T-helper 1 cell treated with Interleukin-12 subunit alpha and Interleukin-12 subunit beta and Interleukin-4 antibody, amounts not matched to agents 30 ng/mL and 1 ng/mL, for 36 hours (primary cell): Measurements from ENCODE around the gene CNOT6L. TPM values are rescaled to one million over a fixed set of nuclear protein-coding genes. Genes with fewer than 3 reads are reported as not detected.
"Not testable (repeated sequence)": the region's sequence is repeated elsewhere in the genome, so short reads cannot be mapped to it uniquely, and the experiment has no call there.

Source experiments
- intact Hi-C: fragments of 100-400 bp; cut with micrococcal nuclease; formaldehyde crosslinking; loops from one replicate; pipeline ENCODE4 v1.15.1; 2024
- total RNA-seq: library from RNA; stranded (reverse); gene quantifications from 2 replicates; pipeline ENCODE4 v1.2.3, GENCODE V29; 2022

The CNOT6L gene
- total RNA-seq, 1 donor from 2014 or later = 103 TPM

- intact Hi-C loops = not testable (repeated sequence)
Observed at GRCh38 chr4:77718500-77718899, 100.7 kb downstream of the CNOT6L start.

GRCh38 chr4:77715414-77716290, 103.5 kb downstream of the CNOT6L start:
- intact Hi-C loops = no loop called here

GRCh38 chr4:77714514-77714913, 104.7 kb downstream of the CNOT6L start:
- intact Hi-C loops = no loop called here

GRCh38 chr4:77713884-77714283, 105.3 kb downstream of the CNOT6L start:
- intact Hi-C loops = no loop called here

- intact Hi-C loops = no loop called here
Observed at GRCh38 chr4:77712675-77713074, 106.5 kb downstream of the CNOT6L start.

- intact Hi-C loops = no loop called here
Observed at GRCh38 chr4:77711469-77711868, 107.7 kb downstream of the CNOT6L start.

GRCh38 chr4:77710684-77711083, 108.5 kb downstream of the CNOT6L start:
- intact Hi-C loops = no loop called here

- intact Hi-C loops = no loop called here
Observed at GRCh38 chr4:77710059-77710458, 109.1 kb downstream of the CNOT6L start.

- intact Hi-C loops = no loop called here
Observed at GRCh38 chr4:77706717-77707116, 112.5 kb downstream of the CNOT6L start.

- intact Hi-C loops = no loop called here
Observed at GRCh38 chr4:77703666-77704065, 115.5 kb downstream of the CNOT6L start.

GRCh38 chr4:77701121-77701520, 118.0 kb downstream of the CNOT6L start:
- intact Hi-C loops = no loop called here

- intact Hi-C loops = loop anchor here (5.0 kb wide), 1 partner anchor 82 kb away; no protein-coding TSS in a partner anchor
Observed at GRCh38 chr4:77699731-77700210, 119.4 kb downstream of the CNOT6L start.

- intact Hi-C loops = loop anchor here (5.0 kb wide), 1 partner anchor 81 kb away; no protein-coding TSS in a partner anchor
Observed at GRCh38 chr4:77697860-77698590, 121.1 kb downstream of the CNOT6L start.

- intact Hi-C loops = loop anchor here (5.0 kb wide), 1 partner anchor 78 kb away; no protein-coding TSS in a partner anchor
Observed at GRCh38 chr4:77695774-77696173, 123.4 kb downstream of the CNOT6L start.

GRCh38 chr4:77692847-77693432, 126.2 kb downstream of the CNOT6L start:
- intact Hi-C loops = no loop called here

- intact Hi-C loops = no loop called here
Observed at GRCh38 chr4:77681792-77682191, 137.4 kb downstream of the CNOT6L start.

GRCh38 chr4:77676842-77677241, 142.3 kb downstream of the CNOT6L start:
- intact Hi-C loops = no loop called here

GRCh38 chr4:77671051-77671450, 148.1 kb downstream of the CNOT6L start:
- intact Hi-C loops = no loop called here

GRCh38 chr4:77669946-77670590, 149.1 kb downstream of the CNOT6L start:
- intact Hi-C loops = no loop called here

- intact Hi-C loops = no loop called here
Observed at GRCh38 chr4:77665381-77666069, 153.6 kb downstream of the CNOT6L start.
